Spleen (tissue), 7 donors: Measurements from ENCODE around the gene LNX1.

Experiments used
- POLR2A ChIP-seq, 3 donors: fragments of 450-650 bp; IDR thresholded peaks; one replicate each; pipeline ENCODE4 v1.5.1; 2017; ENCODE audit warnings: antibody characterized with exemption in 3 of 3, mild to moderate bottlenecking in 1 of 3
- POLR2AphosphoS5 ChIP-seq, 3 donors: sonication (generic); formaldehyde crosslinking; IDR thresholded peaks; one replicate each; pipeline ENCODE4 v1.5.1; 2017; ENCODE audit warnings: antibody characterized with exemption in 3 of 3
- TF ChIP-seq, protein P1 (sequence below), 11 experiments: fragments of 200-600 bp in 7 of 11; fragments of 450-650 bp in 4 of 11; sonication (generic) in 4 of 11; IDR thresholded peaks in 8 of 11; conservative IDR thresholded peaks in 3 of 11; 1 replicate in 7 of 11; 2 replicates in 4 of 11; pipeline versions ENCODE4 v1.4.0 to v1.8.0; 2016 to 2021; ENCODE audit warnings: antibody characterized with exemption in 11 of 11, inconsistent platforms in 4 of 11, mild to moderate bottlenecking in 1 of 11
- donor health status: DM: no; HTN: no; CAD: no; lungs with moderate emphysema.
- donor health status: DM: no; HTN: no; CAD: no.
- donor health status: DM: no; HTN: no; CAD: no.

DNA sequence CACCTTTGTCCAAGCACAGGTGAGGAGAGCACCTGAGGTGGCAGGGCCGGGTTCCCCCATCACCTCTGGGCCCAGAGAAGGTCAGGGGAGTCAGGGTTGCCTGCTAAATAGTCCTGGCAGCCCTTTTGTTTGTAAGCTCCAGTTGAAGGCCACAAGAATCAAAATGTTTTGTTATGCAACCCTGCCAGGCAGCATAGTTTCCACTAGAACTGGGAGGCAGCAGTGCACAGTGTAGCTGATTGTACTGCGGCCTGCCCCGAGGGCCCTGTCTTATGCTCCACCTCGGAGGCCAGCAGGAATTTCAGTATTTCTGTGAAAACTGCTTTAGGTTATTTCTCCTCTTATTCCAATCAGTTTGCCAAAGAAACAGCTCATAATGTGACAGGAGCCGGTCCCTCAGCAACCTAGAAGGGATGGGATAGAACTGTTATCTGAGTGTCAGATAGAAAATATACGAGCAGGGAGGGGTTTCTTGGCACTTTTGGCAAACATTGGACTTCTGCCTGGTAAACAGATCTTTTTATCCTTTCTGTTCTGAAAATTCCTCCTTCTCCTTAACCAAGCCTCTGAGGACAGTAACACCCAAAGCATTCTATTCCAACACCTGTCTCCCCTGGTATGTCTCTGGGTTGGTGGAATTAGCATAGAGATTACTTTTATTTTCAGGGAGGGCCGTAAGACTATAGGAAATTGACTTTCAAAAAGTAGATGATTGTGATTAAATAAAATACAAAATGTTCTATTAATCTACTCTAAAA is 93.6 kb downstream of the LNX1 start:
- TF ChIP-seq, protein P1, sequence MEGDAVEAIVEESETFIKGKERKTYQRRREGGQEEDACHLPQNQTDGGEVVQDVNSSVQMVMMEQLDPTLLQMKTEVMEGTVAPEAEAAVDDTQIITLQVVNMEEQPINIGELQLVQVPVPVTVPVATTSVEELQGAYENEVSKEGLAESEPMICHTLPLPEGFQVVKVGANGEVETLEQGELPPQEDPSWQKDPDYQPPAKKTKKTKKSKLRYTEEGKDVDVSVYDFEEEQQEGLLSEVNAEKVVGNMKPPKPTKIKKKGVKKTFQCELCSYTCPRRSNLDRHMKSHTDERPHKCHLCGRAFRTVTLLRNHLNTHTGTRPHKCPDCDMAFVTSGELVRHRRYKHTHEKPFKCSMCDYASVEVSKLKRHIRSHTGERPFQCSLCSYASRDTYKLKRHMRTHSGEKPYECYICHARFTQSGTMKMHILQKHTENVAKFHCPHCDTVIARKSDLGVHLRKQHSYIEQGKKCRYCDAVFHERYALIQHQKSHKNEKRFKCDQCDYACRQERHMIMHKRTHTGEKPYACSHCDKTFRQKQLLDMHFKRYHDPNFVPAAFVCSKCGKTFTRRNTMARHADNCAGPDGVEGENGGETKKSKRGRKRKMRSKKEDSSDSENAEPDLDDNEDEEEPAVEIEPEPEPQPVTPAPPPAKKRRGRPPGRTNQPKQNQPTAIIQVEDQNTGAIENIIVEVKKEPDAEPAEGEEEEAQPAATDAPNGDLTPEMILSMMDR (IDR thresholded peaks at IDR 0.05 in 8 of 11, conservative IDR thresholded peaks at IDR 0.05 in 3 of 11), result no peak
- no peak for TF ChIP-seq POLR2A (IDR thresholded peaks at IDR 0.05)
- TF ChIP-seq POLR2AphosphoS5 (IDR thresholded peaks at IDR 0.05), result no peak
